Right lung (tissue), 5 donors: ENCODE data around the gene RIMKLA. TPM values are rescaled to one million over a fixed set of nuclear protein-coding genes. Genes with fewer than 3 reads are reported as not detected.

ENCODE experiments used
- DNase-seq, 2 donors: peaks; one replicate each; pipeline ENCODE4 v3.0.0-alpha.2; 2013
- polyA plus RNA-seq, 5 donors: library from polyadenylated mRNA; unstranded; fragments of 120-200 nt; gene quantifications; one replicate each; pipeline versions ENCODE4 v1.2.1 to v1.2.3, GENCODE V29; 2013; ENCODE audit warnings: inconsistent platforms in 1 of 5, low replicate concordance in 1 of 5; ENCODE audit not compliant: insufficient read length in 5 of 5, insufficient read depth in 1 of 5

RIMKLA gene
- polyA plus RNA-seq, 5 donors: 0.38 to 0.84 (median 0.73) TPM

- no peak for DNase-seq
Measured at GRCh38 chr1:42370876-42371549, 9.6 kb upstream of the RIMKLA start.

- no peak for DNase-seq
Measured at GRCh38 chr1:42372796-42373195, 7.8 kb upstream of the RIMKLA start.

GRCh38 chr1:42379794-42380585, 602 bp upstream of the RIMKLA start:
- no peak for DNase-seq

- no peak for DNase-seq
Measured at GRCh38 chr1:42381280-42381673, 685 bp downstream of the RIMKLA start.

- no peak for DNase-seq
Measured at GRCh38 chr1:42385283-42385682, 4.7 kb downstream of the RIMKLA start.

GRCh38 chr1:42386051-42386450, 5.5 kb downstream of the RIMKLA start:
- DNase-seq: no peak

- no peak for DNase-seq
Measured at GRCh38 chr1:42392255-42392654, 11.7 kb downstream of the RIMKLA start.

- no peak for DNase-seq
Measured at GRCh38 chr1:42392967-42393848, 12.6 kb downstream of the RIMKLA start.

GRCh38 chr1:42399315-42400100, 18.9 kb downstream of the RIMKLA start:
- no peak for DNase-seq

GRCh38 chr1:42403880-42404400, 23.3 kb downstream of the RIMKLA start:
- no peak for DNase-seq

- DNase-seq: no peak
Measured at GRCh38 chr1:42414551-42415496, 34.2 kb downstream of the RIMKLA start.

GRCh38 chr1:42417166-42417565, 36.6 kb downstream of the RIMKLA start:
- peak; percentile 14 to 41 for DNase-seq

- DNase-seq: no peak
Measured at GRCh38 chr1:42418516-42418915, 37.9 kb downstream of the RIMKLA start.

GRCh38 chr1:42419126-42419821, 38.7 kb downstream of the RIMKLA start:
- peak; percentile 53 to 58 for DNase-seq

- no peak for DNase-seq
Measured at GRCh38 chr1:42420121-42420520, 39.5 kb downstream of the RIMKLA start.

- DNase-seq: peak; percentile 84 to 85
Measured at GRCh38 chr1:42420911-42421585, 40.5 kb downstream of the RIMKLA start.

- no peak for DNase-seq
Measured at GRCh38 chr1:42422737-42423136, 42.1 kb downstream of the RIMKLA start.

- DNase-seq: no peak
Measured at GRCh38 chr1:42423681-42424080, 43.1 kb downstream of the RIMKLA start.

GRCh38 chr1:42424201-42424600, 43.6 kb downstream of the RIMKLA start:
- DNase-seq: no peak
